GM18517 (cell line): ENCODE results near the gene EPHB1.
"Not testable (repeated sequence)": the region's sequence is repeated elsewhere in the genome, so short reads cannot be mapped to it uniquely, and the experiment has no call there.

Experiments used
- ATAC-seq: cut with Tn5 transposase; IDR thresholded peaks from one replicate; pipeline ENCODE4 v1.9.1; 2021; ENCODE audit warnings: mild to moderate bottlenecking, moderate library complexity; ENCODE audit not compliant: unreplicated experiment

EPHB1 gene

DNA sequence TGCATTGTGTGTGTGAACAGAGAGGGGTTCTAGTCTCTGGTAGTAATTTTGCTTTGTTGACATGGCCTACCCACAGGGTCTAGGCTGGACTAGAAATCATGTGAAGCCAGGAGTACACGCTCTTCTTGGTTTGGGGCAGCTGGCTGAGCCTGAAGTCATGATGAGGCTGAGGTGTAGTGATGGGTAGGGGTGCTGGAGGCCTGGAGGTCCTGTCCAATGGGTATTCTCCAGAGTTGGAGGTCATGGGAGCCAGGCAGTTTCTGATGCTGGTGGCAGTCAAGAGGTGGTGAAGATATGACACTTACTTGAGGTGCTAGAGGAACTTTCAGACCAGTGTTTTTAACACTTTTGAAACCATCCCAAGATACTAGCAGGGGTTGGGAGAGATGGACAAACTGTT, 18.5 kb upstream of the EPHB1 start:
- no peak for ATAC-seq

DNA sequence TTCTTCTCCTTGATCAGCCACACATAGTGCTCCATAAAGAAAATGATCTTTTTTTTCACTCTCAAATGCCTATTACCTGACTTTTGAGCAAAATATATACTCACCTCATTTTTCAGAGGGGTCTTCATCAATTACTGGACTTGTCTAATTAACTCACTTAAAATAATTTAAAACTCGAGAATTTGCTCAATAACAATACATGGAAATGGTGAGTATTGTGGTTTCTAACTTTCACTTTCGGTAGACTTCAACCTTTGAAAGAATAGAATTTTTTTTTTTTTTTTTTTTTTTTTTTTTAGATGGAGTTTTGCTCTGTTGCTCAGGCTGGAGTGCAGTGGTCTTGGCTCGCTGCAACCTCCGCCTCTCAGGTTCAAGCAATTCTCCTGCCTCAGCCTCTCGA, 17.7 kb upstream of the EPHB1 start:
- no peak for ATAC-seq

DNA sequence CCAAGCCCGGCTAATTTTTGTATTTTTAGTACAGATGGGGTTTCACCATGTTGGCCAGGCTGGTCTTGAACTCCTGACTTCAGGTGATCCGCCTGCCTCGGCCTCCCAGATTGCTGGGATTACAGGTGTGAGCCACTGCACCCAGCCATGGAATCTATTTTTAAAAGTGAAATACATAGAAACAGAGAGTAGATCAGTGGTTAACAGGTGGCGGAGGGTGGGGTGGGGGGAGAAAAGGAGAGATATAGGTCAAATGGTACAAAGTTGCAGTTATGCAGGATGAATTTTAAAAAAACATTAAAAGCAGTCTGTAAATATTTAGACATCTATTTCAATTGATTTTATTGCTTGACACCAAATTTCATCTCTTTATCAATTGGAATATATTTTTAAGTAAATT, 6.8 kb upstream of the EPHB1 start:
- ATAC-seq = not testable (repeated sequence)

DNA sequence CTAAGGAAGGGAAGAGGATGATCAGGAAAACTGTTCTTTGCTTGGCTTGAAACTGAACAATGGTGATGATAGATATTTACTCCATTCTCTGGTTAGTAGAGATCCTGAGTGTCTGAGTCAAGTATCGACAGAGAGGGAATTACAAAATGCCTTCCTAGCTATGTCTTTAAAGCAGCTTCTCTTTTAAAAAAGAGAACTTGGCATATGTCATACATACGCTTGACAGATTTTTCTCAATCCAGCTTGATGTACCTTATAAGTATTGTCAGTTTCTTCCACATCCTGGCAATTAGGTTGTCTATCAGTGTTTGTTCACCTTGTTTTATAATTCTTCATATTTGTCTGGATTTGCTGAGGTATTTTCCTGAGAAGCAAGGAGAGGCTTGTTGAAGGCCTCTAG, 5.0 kb upstream of the EPHB1 start:
- ATAC-seq = no peak

DNA sequence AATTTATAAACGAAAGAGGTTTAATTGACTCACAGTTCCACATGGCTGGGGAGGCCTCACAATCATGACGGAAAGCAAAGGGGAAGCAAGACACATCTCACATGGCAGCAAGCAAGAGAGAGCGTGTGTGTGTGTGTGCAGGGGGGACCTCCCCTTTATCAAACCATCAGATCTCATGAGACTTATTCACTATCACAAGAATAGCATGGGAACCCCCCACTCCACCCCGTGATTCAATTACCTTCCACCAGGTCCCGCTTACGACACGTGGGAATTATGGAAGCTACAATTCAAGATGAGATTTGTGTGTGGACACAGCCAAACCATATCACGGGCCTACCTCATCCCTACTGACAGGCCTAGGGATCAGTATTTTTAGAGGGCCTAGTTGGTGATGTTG, 3.1 kb upstream of the EPHB1 start:
- ATAC-seq = no peak

DNA sequence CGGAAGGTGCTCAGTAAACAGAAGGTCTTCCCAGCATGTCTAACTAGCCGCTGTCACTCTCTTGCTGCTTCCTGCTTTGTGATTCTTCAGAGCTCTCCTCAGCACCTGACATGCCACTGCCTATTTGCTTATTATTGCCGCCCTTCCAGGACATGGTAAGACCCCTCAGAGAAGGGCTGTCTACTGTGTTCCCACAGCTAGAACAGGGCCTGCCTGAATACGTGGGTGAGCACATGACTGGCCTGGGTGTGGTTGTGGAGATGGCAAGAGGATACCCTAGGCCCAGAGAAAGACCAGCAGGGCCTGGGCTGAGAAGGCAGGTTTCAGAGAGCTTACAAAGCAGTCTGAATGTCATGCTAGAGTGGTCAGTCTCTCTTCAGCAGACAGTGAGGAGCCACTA, 2.4 kb upstream of the EPHB1 start:
- ATAC-seq = no peak

DNA sequence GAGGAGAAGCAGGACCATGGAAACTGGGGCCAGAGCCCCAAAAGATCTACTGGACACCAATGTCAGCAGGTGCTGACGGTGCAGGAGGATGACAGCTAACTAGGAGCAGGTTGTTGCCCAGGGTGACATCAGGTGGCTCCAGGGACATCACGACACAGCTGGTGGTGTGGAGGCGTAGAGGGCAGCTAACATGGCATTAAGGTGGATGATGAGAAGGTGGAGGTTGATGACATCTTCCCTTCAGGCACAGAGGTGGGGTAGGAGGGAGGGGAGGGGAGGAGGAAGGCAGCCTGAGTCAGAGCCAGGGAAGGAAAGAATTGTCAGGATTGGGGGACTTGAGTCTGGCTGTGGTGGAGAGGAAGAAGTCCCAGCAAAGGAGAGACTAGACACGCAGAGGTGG, 1.5 kb upstream of the EPHB1 start:
- ATAC-seq = no peak

DNA sequence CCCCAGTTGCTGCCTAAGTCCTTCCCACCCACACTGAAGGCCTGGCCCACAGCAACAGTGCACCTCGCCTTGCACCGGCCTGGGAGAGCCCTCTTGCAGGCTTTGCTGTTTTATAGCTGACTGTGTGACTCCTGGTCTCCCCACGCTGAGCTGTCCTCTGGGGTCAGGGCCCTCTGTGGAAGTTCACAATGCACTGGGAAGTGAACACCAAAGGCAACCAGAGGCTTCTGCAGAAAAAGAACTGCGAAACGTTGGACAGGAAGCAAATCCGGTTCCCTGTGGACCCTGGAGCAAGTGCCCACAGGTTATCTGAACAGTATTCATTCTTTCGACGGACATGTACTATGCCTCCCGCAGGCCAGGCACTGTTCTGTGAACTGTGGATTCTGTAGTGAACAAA, 737 bp upstream of the EPHB1 start:
- ATAC-seq = no peak

DNA sequence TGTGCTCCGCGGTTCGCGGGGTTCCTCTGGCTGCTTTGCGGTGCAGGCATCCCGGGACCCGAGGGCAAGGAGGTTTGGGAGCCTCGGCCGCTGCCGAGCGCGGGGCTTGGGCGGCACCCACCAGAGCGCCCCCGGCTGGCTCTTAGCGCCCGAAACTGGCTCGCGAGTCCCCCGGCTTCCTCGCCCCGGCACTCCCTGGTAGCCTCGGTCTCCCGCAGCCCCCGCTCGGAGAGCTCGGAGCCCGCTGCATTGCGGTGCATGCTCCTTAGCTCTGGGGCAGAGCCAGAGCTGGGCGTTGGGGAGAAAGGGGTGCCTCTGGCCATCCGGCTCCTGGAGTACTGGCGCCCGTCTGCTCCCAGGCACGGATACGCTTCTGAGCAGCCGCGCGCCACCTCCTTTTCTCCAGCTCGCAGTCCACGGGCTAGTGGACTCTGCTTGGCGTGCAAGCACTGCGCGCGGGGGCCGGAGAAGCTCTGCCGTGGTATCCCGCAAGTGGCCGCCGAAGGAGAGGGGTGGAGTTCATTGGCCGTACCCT, 753 bp downstream of the EPHB1 start:
- no peak for ATAC-seq

DNA sequence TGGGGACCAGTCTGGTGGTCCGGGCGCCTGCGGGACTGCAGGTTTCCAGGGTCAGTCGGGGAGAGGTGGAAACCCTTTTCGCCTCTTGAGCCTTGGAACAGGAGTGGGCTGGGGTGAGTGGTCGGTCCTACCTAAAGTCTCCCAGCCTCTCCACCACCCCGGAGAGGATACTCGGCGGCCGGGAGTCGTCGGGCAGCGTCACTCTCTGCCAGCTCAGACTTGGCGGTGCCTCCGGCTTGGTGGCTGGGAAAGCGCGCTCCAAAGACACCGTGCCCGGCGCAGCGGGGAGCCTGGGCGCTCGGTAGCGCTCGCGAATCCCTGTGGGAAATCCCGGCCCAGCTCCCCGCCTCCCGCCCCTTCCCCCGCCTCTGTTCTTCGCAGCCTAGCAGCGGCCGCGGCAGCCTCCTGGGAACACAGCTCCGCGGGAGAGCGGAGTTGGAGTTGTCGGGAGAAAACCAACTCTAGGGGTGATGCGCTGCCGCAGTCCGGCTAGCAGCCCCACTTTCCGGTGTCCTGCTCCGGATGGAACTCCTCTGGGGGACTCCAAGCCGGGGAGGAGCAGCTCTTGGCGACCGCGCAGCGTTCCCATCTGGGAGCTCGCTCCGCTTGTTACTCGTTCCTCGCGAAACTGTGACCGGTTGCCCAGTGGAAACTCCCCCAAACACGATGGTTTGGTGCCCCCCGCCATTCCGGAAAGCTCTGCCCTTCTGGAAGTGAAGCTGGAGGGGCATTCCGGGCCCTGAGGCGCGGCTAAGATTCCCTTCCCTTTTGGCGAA, 1.4 kb downstream of the EPHB1 start:
- ATAC-seq = no peak

DNA sequence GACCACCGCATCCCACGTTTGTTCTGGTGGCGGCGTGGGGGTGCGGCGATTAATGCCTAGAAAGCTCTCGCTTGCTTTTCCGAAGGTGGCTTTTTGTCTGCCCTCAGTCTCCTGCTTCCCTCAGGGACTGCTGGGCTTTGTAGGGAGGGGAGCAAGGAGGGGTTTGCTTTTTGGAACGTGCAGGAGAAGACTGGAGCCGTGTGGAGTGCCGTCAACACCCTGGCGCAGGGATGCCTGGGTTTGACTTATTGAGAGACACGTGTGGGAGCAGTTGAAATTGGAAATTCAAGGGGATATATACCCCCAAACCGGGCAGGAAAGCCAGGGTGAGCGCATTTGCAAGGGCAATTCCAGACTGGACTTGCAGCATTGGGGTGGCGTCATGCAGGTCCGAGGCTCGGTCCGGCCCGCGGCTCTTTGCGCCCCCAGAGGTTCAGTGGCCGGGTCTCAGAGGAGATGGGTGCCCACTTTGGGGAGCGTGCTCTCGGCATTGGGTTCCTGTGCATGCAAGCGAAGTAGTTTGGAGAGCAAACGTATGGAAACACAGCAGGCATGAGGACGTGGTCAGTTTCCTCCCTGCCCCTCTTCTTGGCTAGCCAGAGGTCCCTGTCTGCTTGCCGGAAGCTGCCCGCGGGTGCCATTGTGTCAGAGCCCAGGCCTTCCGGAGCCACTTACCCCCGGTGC, 2.1 kb downstream of the EPHB1 start:
- no peak for ATAC-seq

DNA sequence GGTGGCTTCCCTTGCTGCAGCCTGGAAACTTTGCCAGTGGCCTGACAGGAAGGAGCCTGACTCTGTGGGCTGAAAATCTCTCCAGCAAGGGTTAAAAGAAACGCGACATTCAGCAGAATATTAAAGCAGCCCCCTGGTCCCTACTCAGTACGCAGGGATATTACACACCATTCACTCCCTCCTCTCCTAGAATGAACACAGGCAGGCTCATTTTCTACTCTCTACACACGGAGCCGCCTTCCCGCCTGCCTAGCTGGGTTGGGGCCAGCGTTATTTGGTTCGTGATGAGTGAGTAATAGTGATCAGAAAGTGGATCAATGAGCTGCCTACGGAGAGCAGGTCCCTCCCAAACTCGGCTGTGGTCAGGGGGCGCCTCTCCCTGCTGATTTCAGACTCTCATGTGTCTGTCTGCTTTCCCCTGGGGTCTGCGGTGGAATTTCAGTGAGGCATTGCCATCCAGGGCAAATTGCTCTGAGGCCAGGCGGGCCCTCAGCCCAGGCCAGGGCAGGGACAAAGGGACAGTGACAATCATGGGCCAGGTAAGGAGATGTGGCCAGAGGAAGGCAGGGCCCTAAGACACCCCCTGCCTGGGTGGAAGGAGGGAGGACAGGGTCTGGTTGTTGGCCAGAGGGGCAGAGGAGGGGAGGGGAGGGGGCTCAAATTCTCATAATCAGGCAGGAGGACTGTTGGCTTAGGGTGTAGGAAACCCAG, 2.8 kb downstream of the EPHB1 start:
- ATAC-seq = no peak

DNA sequence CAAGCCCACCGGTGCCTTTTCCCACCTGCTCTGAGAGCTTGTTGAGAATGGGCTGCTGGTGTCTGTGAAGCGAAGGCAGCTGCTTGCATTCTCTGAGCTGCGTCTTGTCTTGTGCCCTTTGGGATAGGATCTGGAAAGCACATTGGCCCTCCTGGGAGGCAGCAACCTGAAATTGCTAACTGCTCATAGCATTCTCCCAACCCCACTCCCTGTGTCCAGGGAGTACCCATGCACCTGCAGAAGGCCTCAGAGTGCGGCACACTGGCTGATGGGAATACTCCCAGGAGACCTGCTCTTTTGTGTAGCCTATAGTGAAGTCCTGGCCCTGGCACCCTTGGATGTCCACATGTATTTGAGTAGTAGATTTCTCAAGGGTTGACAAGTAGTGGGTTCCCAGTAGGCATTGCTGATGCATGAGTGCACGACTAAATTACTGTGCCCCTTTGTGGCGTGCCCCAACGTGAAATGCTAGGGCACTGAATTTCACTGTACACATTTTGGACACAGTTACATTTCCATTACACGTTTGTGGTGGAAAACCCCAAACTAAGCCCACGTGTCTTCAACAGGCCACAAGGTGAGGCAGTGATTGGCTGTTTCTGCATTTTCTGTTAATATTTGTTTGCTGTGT, 3.7 kb downstream of the EPHB1 start:
- no peak for ATAC-seq

DNA sequence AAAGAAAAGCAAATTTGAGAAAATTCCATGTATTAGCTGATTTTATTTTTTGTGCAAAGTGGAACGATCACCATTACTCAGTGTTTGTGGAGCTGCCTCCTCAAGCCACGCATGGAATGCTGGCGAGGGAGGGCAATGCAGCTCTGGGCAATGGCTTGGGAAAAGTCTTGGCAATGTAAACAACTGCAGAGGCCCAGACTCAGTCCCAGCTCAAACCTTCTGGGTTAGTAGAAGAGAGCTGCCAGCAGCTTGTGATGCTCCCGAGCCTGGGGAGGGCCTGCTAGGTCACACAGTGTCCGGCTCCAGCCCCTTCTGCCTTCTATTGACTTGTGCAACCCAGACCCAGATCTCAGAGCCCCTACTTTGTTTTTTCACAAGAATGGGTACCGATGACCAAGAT, 4.3 kb downstream of the EPHB1 start:
- no peak for ATAC-seq

DNA sequence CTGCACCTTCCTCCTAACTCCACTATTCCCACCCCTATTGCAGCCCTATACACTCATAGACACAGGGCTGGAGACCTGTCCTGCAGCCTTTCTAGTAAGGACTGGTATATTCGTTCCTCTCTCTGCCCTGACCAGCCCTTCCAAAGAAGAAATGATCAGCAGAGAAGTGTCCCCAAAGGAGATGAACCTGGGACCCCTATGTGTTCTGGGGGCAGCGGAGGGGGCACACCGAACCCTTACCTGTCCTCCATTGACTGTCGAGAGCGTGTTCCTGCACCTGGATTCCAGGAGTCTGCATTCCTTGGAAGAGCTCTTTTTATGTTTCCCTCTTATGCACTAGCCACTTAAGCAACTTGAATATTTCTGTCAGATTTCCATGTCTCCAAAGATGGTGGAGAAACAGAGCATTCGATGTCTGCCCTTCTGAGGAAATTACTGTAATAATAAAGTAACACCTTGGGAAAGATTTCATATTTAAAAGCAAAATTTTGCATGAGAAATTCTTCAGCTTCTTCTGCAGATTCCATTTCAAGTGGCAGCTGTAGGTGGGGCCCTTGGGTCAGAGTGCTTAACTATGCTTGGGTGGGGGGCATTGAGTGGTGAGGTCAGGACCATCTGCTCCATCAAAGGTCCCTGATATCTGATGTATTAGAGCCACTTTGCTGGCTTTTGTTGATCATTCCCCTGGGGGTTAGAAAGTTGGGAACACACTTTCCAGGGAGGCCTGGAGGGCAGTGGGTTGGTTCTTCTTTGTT, 6.3 kb downstream of the EPHB1 start:
- no peak for ATAC-seq

DNA sequence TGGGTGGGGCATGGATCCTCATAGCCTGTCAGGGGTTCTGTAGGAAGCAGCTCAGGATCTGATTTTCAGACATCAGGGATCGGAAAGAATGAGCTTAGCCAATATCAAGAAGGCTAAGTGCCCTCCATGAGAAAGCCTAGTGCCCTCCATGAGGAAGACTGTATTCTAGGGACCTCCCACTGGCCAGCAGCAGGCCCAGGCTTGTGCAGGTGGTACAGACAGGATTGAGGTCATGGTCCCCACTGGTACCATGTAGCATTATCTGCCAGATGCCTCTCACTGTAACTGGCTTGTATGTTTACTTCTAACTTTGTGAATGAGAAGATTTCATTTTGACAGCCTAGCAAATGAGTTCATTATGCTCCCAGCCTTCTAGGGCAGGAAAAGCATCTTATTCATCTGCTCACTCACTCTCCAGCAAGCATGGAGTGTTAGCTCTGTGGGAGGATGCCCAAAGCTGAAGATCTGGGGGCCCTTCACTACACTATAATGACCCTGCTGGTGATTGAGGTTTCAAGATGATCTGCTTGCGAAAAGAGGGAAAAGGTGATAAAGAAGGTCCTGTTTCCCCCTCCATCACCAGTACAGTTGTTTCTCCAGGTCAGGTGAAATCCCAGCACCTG, 7.5 kb downstream of the EPHB1 start:
- ATAC-seq = no peak

DNA sequence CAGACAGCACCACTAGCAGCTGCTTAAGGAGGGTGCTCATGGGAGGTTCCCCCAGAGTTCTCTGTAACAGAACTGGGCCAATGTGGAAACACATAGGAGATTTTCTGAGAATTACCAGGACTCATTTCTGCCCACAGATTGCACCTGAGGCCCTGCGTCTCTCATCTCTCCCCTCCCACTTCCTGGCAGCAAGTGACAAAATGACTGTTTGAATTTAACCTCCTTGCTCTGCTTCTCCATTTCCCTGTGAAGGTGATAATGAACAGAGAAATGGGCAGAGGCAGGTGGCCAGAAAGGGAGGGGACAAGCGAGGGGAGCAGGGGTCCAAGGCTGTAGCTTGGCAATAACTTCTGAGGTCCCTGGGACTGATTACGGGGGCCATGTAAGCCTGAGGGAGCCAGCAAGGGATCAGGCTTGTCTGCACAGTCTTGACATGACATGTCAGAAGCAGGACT, 8.0 kb downstream of the EPHB1 start:
- peak; percentile 49 for ATAC-seq

DNA sequence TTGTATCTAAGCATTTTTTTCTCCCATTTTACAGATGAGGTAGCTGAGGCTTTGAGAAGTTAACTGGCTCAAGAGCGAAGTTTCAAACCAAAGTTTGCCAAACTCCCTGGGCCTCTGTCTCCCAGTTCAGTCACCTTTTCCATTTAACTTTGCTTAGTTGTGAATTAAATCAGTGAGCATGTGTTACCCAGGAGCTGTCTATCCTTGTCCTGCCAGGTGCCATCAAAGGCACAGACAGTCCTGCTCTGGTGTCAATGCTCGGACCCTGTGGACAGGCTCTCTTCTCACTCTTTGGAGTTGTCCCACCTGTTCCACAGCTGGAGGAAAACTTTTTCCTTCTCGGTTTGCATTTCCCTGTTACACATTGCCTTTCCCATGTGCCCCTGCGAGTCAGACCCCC, 8.6 kb downstream of the EPHB1 start:
- no peak for ATAC-seq

DNA sequence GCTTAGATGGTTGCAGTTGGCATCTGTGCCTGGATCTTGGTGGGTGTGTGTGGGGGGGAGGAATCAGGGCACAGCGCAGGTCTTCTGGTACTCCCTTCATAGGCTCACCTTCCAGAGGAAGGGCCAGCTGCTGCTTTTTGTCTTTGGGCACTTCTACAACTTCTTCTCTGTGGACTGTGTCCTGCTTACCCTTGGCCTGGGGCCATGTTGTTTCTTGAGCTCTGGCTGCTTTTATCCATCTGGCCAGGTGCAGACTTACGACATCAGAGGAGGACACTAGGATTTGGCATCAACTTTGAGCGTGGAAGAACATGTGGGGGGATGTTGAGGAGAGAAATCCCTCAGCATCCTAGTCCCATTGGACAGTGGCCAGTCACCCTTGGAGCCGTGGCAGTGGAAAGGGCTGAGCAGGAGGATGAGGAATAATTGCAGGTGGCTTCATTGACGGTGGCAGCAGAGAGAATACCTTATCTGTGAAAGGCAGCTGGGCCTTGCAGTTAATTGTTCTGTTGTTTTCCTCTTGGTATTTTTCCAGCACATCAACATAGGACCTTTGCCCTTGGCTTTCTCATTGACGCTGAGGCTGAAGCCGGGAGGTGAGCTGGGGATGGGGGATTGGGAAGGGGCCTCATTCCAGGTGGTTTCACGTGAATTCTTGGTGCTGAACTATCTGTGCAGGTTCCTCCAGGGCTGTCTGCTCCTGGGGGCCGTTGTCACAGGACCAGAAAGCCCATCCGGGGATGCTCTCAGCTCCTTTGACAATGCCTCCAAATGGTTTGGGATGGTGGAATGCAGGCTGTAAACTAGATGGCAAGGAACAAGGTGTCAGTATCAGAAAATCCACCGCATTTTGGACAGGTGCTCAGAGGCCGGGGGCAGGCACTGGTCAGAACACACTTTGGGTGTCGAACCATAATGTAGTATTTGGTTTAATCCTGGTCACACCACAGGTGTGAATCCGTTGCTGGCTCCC, 9.7 kb downstream of the EPHB1 start:
- ATAC-seq = no peak
